A549 (cell line): Measurements from ENCODE around the gene GATA6. TPM values are rescaled to one million over a fixed set of nuclear protein-coding genes. Genes with fewer than 3 reads are reported as not detected.

Source experiments
- ATAC-seq, 2 experiments: fragments of 200-7000 bp in 1 of 2; fragments of >200 bp in 1 of 2; cut with Nextera tagmentation in 1 of 2; cut with Tn5 transposase in 1 of 2; 3 replicates each; pipeline versions ENCODE4 v1.8.0 to v1.9.1; 2018 to 2020; ENCODE audit warnings: mild to moderate bottlenecking in 1 of 2, moderate library complexity in 1 of 2
- CTCF ChIA-PET: fragments of 300-600 bp; sonication (Branson Sonifier 250); formaldehyde crosslinking; extraction: SDS; loops from one replicate; lab custom pipeline; 2021; ENCODE audit warnings: antibody characterized with exemption, inconsistent platforms; lab: Yijun Ruan, JAX
- POLR2A ChIA-PET: fragments of 350-600 bp; formaldehyde crosslinking; extraction: SDS; loops from one replicate; lab custom pipeline; 2021; ENCODE audit warnings: antibody characterized with exemption, inconsistent platforms; lab: Yijun Ruan, JAX
- DNase-seq, 2 experiments: peaks; one replicate each; pipeline versions ENCODE4 v3.0.0 to v3.0.0-alpha.2; 2011 to 2016; ENCODE audit warnings: low read depth in 1 of 2, low spot score in 1 of 2
- FAIRE-seq: peaks from 2 replicates; lab custom pipeline; 2011; peaks lifted over from hg19 to GRCh38; lab: Jason Lieb, UNC
- H3K27ac ChIP-seq, 2 experiments: fragments of >200 bp; sonication (Bioruptor Twin); formaldehyde crosslinking; 3 replicates each; pipeline ENCODE4 v1.5.1; 2016 to 2017
- H3K4me1 ChIP-seq: fragments of >200 bp; sonication (Bioruptor Twin); formaldehyde crosslinking; 3 replicates; pipeline ENCODE4 v1.6.1; 2016
- H3K4me2 ChIP-seq: fragments of >200 bp; sonication (Bioruptor Twin); formaldehyde crosslinking; 3 replicates; pipeline ENCODE4 v1.6.1; 2016
- H3K4me3 ChIP-seq: fragments of >200 bp; sonication (Bioruptor Twin); formaldehyde crosslinking; 3 replicates; pipeline ENCODE4 v1.5.1; 2016
- H3K9me3 ChIP-seq: fragments of >200 bp; sonication (Bioruptor Twin); formaldehyde crosslinking; 3 replicates; pipeline ENCODE4 v1.6.1; 2016
- ATOH8 ChIP-seq: fragments of 250-450 bp; sonication (Bioruptor Pico); IDR thresholded peaks from 2 replicates; pipeline ENCODE4 v1.5.0; 2020; ENCODE audit warnings: low read depth, mild to moderate bottlenecking, moderate library complexity
- BCL3 ChIP-seq: fragments of >200 bp; sonication (Bioruptor Twin); formaldehyde crosslinking; IDR thresholded peaks from 3 replicates; pipeline ENCODE4 v1.6.1; 2016
- CBX8 ChIP-seq: fragments of 200-600 bp; sonication (generic); IDR thresholded peaks from 2 replicates; pipeline ENCODE4 v1.6.1; 2016
- CHD2 ChIP-seq: fragments of 150-350 bp; IDR thresholded peaks from 2 replicates; pipeline ENCODE4 v1.6.1; 2014; ENCODE audit warnings: low read length; ENCODE audit not compliant: partially characterized antibody
- EHF ChIP-seq: fragments of 250-450 bp; sonication (Bioruptor Pico); IDR thresholded peaks from 2 replicates; pipeline ENCODE4 v1.5.0; 2020; ENCODE audit warnings: mild to moderate bottlenecking
- FOSL2 ChIP-seq, 2 experiments: fragments of 450-650 bp in 1 of 2; fragments of >200 bp in 1 of 2; sonication (Bioruptor Twin) in 1 of 2; formaldehyde crosslinking; IDR thresholded peaks; 2 replicates each; pipeline versions ENCODE4 v1.5.0 to v1.6.1; 2016 to 2020; ENCODE audit warnings: mild to moderate bottlenecking in 1 of 2, moderate library complexity in 1 of 2
- HEYL ChIP-seq: fragments of 250-450 bp; sonication (Bioruptor Pico); IDR thresholded peaks from 2 replicates; pipeline ENCODE4 v1.8.0; 2021; ENCODE audit warnings: mild to moderate bottlenecking, moderate library complexity
- HOXA7 ChIP-seq: fragments of 250-450 bp; sonication (Bioruptor Pico); IDR thresholded peaks from 2 replicates; pipeline ENCODE4 v1.5.0; 2020; ENCODE audit warnings: mild to moderate bottlenecking, moderate library complexity
- HOXB5 ChIP-seq: fragments of 250-450 bp; sonication (Bioruptor Pico); IDR thresholded peaks from 2 replicates; pipeline ENCODE4 v1.5.0; 2020; ENCODE audit warnings: mild to moderate bottlenecking, moderate library complexity
- KDM5A ChIP-seq: fragments of 200-600 bp; sonication (generic); IDR thresholded peaks from 2 replicates; pipeline ENCODE4 v1.6.1; 2016; ENCODE audit warnings: antibody characterized with exemption, mild to moderate bottlenecking
- NFE2L2 ChIP-seq: fragments of 150-350 bp; conservative IDR thresholded peaks from 2 replicates; pipeline ENCODE4 v1.6.1; 2014; ENCODE audit warnings: low read length
- NPAS2 ChIP-seq: fragments of 250-450 bp; sonication (Bioruptor Pico); IDR thresholded peaks from 2 replicates; pipeline ENCODE4 v1.8.0; 2022; ENCODE audit warnings: mild to moderate bottlenecking, moderate library complexity, borderline replicate concordance
- PHF8 ChIP-seq: fragments of 200-600 bp; sonication (generic); IDR thresholded peaks from 2 replicates; pipeline ENCODE4 v1.6.1; 2016; ENCODE audit warnings: low read depth, mild to moderate bottlenecking, antibody characterized with exemption, moderate library complexity, borderline replicate concordance
- POLR2AphosphoS2 ChIP-seq: conservative IDR thresholded peaks from 2 replicates; pipeline ENCODE4 v1.6.1; 2012; ENCODE audit warnings: low read length, improper control_type of control experiment, inconsistent platforms
- RARB ChIP-seq: fragments of 250-450 bp; sonication (Bioruptor Pico); IDR thresholded peaks from 2 replicates; pipeline ENCODE4 v1.8.0; 2021; ENCODE audit warnings: mild to moderate bottlenecking, moderate library complexity
- REST ChIP-seq: fragments of 200-600 bp; sonication (generic); IDR thresholded peaks from 2 replicates; pipeline ENCODE4 v1.6.1; 2016; ENCODE audit warnings: antibody characterized with exemption, mild to moderate bottlenecking, moderate library complexity
- RFX5 ChIP-seq: fragments of 450-650 bp; IDR thresholded peaks from 2 replicates; pipeline ENCODE4 v1.7.1; 2014; ENCODE audit warnings: antibody characterized with exemption, mild to moderate bottlenecking, moderate library complexity
- RNF2 ChIP-seq: fragments of 200-600 bp; sonication (generic); IDR thresholded peaks from 2 replicates; pipeline ENCODE4 v1.6.1; 2016; ENCODE audit warnings: low read depth, mild to moderate bottlenecking, antibody characterized with exemption, moderate library complexity, borderline replicate concordance
- TP53 ChIP-seq: fragments of 250-450 bp; sonication (Bioruptor Pico); IDR thresholded peaks from 2 replicates; pipeline ENCODE4 v1.5.0; 2021; ENCODE audit warnings: mild to moderate bottlenecking, moderate library complexity
- USF2 ChIP-seq: fragments of 450-650 bp; IDR thresholded peaks from 2 replicates; pipeline ENCODE4 v1.6.1; 2014; ENCODE audit warnings: antibody characterized with exemption
- ZNF302 ChIP-seq: fragments of 250-450 bp; sonication (Bioruptor Pico); IDR thresholded peaks from 2 replicates; pipeline ENCODE4 v1.9.0; 2021; ENCODE audit warnings: inconsistent platforms, mild to moderate bottlenecking, moderate library complexity
- WGBS: methylation state at CpG from one replicate; pipeline ENCODE4 v1.1.6; 2017; ENCODE audit errors: missing lambda C conversion rate; 5-methylcytosine and 5-hydroxymethylcytosine counted together
- polyA plus RNA-seq, 4 experiments: library from polyadenylated mRNA; depleted of rRNA in 3 of 4; stranded (reverse); fragments of >200 nt; fragmentation: RNase III in 1 of 4; extraction: RNeasy Plus Mini Kit Qiagen cat#74134 plus additional on column Dnase treatment in 1 of 4; gene quantifications; 2 replicates in 3 of 4; 3 replicates in 1 of 4; pipeline ENCODE4 v1.2.3, GENCODE V29; 2011 to 2017

The GATA6 gene
- polyA plus RNA-seq, 2 of the 4 experiments (the other 2 are of a cell fraction), result 1.2 to 1.3 TPM

GRCh38 chr18:22152093-22152492 is 17.3 kb upstream of the GATA6 start:
- POLR2A ChIA-PET, result no interaction called here
- DNase-seq (no peak), FAIRE-seq (no peak), ATAC-seq (no peak)
- no peak for TF ChIP-seq KDM5A
- TF ChIP-seq RARB (CRISPR knock-in tag), result no peak
- peak; percentile 17; the same call in 1 of the 2 replicates for TF ChIP-seq REST
- TF ChIP-seq TP53 (CRISPR knock-in tag), result no peak
- WGBS, result 66% methylated on average over 10 of the region's 10 CpGs
- CTCF ChIA-PET, result no interaction called here
- H3K9me3 ChIP-seq, result no peaks in the 10 kb centered on the region
- H3K4me2 ChIP-seq, result no peak overlapping the region
- no peaks in the 10 kb centered on the region for H3K4me1 ChIP-seq
- H3K27ac ChIP-seq, result no peak overlapping the region
- no peak overlapping the region for H3K4me3 ChIP-seq

- POLR2A ChIA-PET, result no interaction called here
- Histone ChIP-seq H3K4me3 (no peak overlapping the region), H3K27ac (no peak overlapping the region), H3K4me1 (no peaks in the 10 kb centered on the region), H3K9me3 (no peaks in the 10 kb centered on the region), H3K4me2 (no peak overlapping the region)
- WGBS, result 56% methylated on average over 3 of the region's 3 CpGs
- DNase-seq (no peak), FAIRE-seq (no peak), ATAC-seq (no peak)
- TF ChIP-seq NPAS2 (CRISPR knock-in tag) (no peak), USF2 (no peak), RNF2 (no peak), HOXB5 (no peak), FOSL2 (IDR thresholded peaks at IDR 0.05) (no peak), FOSL2 (CRISPR knock-in tag; IDR thresholded peaks at IDR 0.05) (no peak), PHF8 (no peak), BCL3 (no peak), CBX8 (no peak), HOXA7 (no peak), HEYL (no peak), NFE2L2 (no peak), ATOH8 (CRISPR knock-in tag) (no peak), RFX5 (no peak), CHD2 (no peak), ZNF302 (CRISPR knock-in tag) (no peak), EHF (CRISPR knock-in tag) (no peak), POLR2AphosphoS2 (no peak)
- CTCF ChIA-PET, result no interaction called here
Measured at GRCh38 chr18:22153428-22153827, 16.0 kb upstream of the GATA6 start.
